Measurements from ENCODE around the gene SP1. TPM values are rescaled to one million over a fixed set of nuclear protein-coding genes. Genes with fewer than 3 reads are reported as not detected.
"Not testable (repeated sequence)": the region's sequence is repeated elsewhere in the genome, so short reads cannot be mapped to it uniquely, and the experiment has no call there.

Gene SP1
- 77.3 to 87.2 TPM (median 79.4 TPM) in 3 replicates for total RNA-seq (2021)
- percentile 83 among the genes with signal in this experiment for Bru-seq, nascent RNA
- long read RNA-seq, experiment 1, transcript SP1-201 (6 exons, 2,846 nt): major isoform, 35 of 144 reads
- long read RNA-seq, experiment 1, partial matches to known transcripts: 103 of 144 reads
- long read RNA-seq, experiment 1, other reads (novel, unspliced or antisense): 6 of 144 reads
- long read RNA-seq, experiment 2, transcript SP1-201 (6 exons, 2,846 nt): major isoform, 11 of 55 reads
- long read RNA-seq, experiment 2, partial matches to known transcripts: 11 of 55 reads
- long read RNA-seq, experiment 2, other reads (novel, unspliced or antisense): 33 of 55 reads
- long read RNA-seq, experiment 3, partial matches to known transcripts: 0 of 1 reads
- long read RNA-seq, experiment 3, other reads (novel, unspliced or antisense): 1 of 1 reads

GRCh38 chr12:53380104-53380793 is at the start of gene SP1:
TSS of gene SP1 (plus strand) at chr12:53380176. CDS start at chr12:53380292, 116 bp downstream.
- Mint-ChIP-seq H3K27ac (peak within 1 kb of the TSS; percentile 99), H3K9me3 (no peaks in the 10 kb centered on the region), H3K4me1 (peaks cover 27% of the 10 kb centered on the region), H3K36me3 (peaks cover 33% of the 10 kb centered on the region), H3K27me3 (ENCODE audit: low read depth) (peaks cover 3% of the 10 kb centered on the region; the same call in 1 of the 2 replicates), H3K4me3 (peak within 1 kb of the TSS; percentile 94)
- ATAC-seq (peak; percentile 10), DNase-seq (ENCODE audit: low spot score) (peak; percentile 99)
- POLR2A ChIA-PET: interaction anchor here (0.8 to 1.7 kb wide), 8 partner anchors 24 to 119 kb away, joined by 4 to 11 read pairs (median 6); partner anchors contain the start of genes AAAS, MAP3K12, PFDN5 and PRR13
- TF ChIP-seq EMX1 (CRISPR knock-in tag; IDR thresholded peaks at IDR 0.05): no peak
- peak; percentile 42; the same call in 1 of the 2 replicates for TF ChIP-seq SP1 (CRISPR knock-in tag; conservative IDR thresholded peaks at IDR 0.05)
- 0 out of 2 replicates have a peak, but pooled peaks have one; percentile 9 for TF ChIP-seq FOXP4 (CRISPR knock-in tag; IDR thresholded peaks at IDR 0.05)
- TF ChIP-seq FOXP1 (CRISPR knock-in tag; IDR thresholded peaks at IDR 0.05; ENCODE audit: borderline replicate concordance): 0 out of 2 replicates have a peak, but pooled peaks have one; percentile 38
- CTCF ChIA-PET: interaction anchor here (0.7 to 8.7 kb wide), 20 partner anchors 8 to 282 kb away, joined by 3 to 103 read pairs (median 6); partner anchors contain the start of genes AAAS, ESPL1, IGFBP6 and MYG1

- Mint-ChIP-seq H3K36me3 (no peaks in the 10 kb centered on the region), H3K27me3 (ENCODE audit: low read depth) (peaks cover 66% of the 10 kb centered on the region), H3K4me1 (peaks cover 10% of the 10 kb centered on the region), H3K9me3 (no peaks in the 10 kb centered on the region), H3K4me3 (no peak overlapping the region), H3K27ac (no peak overlapping the region)
- ChIA-PET POLR2A (no interaction called here), CTCF (interaction anchor here (1.7 to 2.1 kb wide), 2 partner anchors 9 to 133 kb away, joined by 7 to 10 read pairs; partner anchors contain the start of gene AAAS)
- TF ChIP-seq FOXJ3 (CRISPR knock-in tag; IDR thresholded peaks at IDR 0.05; ENCODE audit: borderline replicate concordance) (no peak), FOXK1 (CRISPR knock-in tag; IDR thresholded peaks at IDR 0.05) (no peak), TEAD1 (CRISPR knock-in tag; IDR thresholded peaks at IDR 0.05) (no peak)
- ATAC-seq (no peak), DNase-seq (ENCODE audit: low spot score) (no peak)
These were observed 49.3 kb upstream of the SP1 start for GRCh38 chr12:53330671-53331070.

- TF ChIP-seq ZNF121 (CRISPR knock-in tag; IDR thresholded peaks at IDR 0.05): peak; percentile 86; the same call in 1 of the 2 replicates
- ATAC-seq; H3K36me3 Mint-ChIP-seq; DNase-seq (ENCODE audit: low spot score); H3K4me3 Mint-ChIP-seq; POLR2A ChIA-PET; H3K9me3 Mint-ChIP-seq; H3K27ac Mint-ChIP-seq: not testable (repeated sequence)
- peaks cover 61% of the 10 kb centered on the region for H3K27me3 Mint-ChIP-seq (ENCODE audit: low read depth)
- H3K4me1 Mint-ChIP-seq: peaks cover 11% of the 10 kb centered on the region
- CTCF ChIA-PET: interaction anchor here (0.5 to 2.6 kb wide), 3 partner anchors 11 to 150 kb away, joined by 3 to 15 read pairs (median 4); partner anchors contain the start of gene AAAS
These were observed 47.6 kb upstream of the SP1 start for GRCh38 chr12:53332339-53332738.

GRCh38 chr12:53332744-53333143 is 47.2 kb upstream of the SP1 start:
- Mint-ChIP-seq H3K4me3 (no peak overlapping the region), H3K27ac (no peak overlapping the region), H3K36me3 (no peaks in the 10 kb centered on the region), H3K4me1 (peaks cover 11% of the 10 kb centered on the region), H3K27me3 (ENCODE audit: low read depth) (peaks cover 61% of the 10 kb centered on the region), H3K9me3 (no peaks in the 10 kb centered on the region)
- no peak for ATAC-seq
- ChIA-PET POLR2A (no interaction called here), CTCF (interaction anchor here (0.5 to 2.6 kb wide), 4 partner anchors 11 to 149 kb away, joined by 3 to 15 read pairs (median 4); partner anchors contain the start of gene AAAS)
- TF ChIP-seq SMAD3 (CRISPR knock-in tag; IDR thresholded peaks at IDR 0.05; ENCODE audit: borderline replicate concordance) (no peak), CTCF (IDR thresholded peaks at IDR 0.05) (no peak), PRRX2 (CRISPR knock-in tag; IDR thresholded peaks at IDR 0.05) (no peak), CREB1 (CRISPR knock-in tag; IDR thresholded peaks at IDR 0.05) (no peak)
- DNase-seq (ENCODE audit: low spot score): no peak
